MCF 10A (cell line): ENCODE data around the gene DGKG. TPM values are rescaled to one million over a fixed set of nuclear protein-coding genes. Genes with fewer than 3 reads are reported as not detected.

Experiments
- BruUV-seq: library from RNA; stranded (reverse); fragments of 400-500 nt; replicated peaks from 2 replicates; lab custom pipeline; 2021; lab: Mats Ljungman, UMichigan
- CTCF ChIA-PET: fragments of 300-600 bp; sonication (Branson Sonifier 250); formaldehyde crosslinking; extraction: SDS; loops from one replicate; lab custom pipeline; 2021; ENCODE audit warnings: antibody characterized with exemption, inconsistent platforms; lab: Yijun Ruan, JAX
- POLR2A ChIA-PET: fragments of 300-600, 350-650 bp; sonication (Branson Sonifier 250); formaldehyde crosslinking; extraction: SDS; loops from one replicate; lab custom pipeline; 2020; ENCODE audit warnings: antibody characterized with exemption, inconsistent platforms; lab: Yijun Ruan, JAX
- DNase-seq: peaks from one replicate; pipeline ENCODE4 v3.0.0-alpha.2; 2018; ENCODE audit not compliant: unreplicated experiment
- H3K27ac Mint-ChIP-seq: one replicate; pipeline ENCODE4 v1.8.0; 2022; ENCODE audit warnings: mild to moderate bottlenecking, low read depth, mixed read lengths; ENCODE audit not compliant: unreplicated experiment
- H3K27me3 Mint-ChIP-seq: one replicate; pipeline ENCODE4 v1.8.0; 2022; ENCODE audit warnings: mixed read lengths; ENCODE audit not compliant: insufficient read depth, unreplicated experiment
- H3K36me3 Mint-ChIP-seq: one replicate; pipeline ENCODE4 v1.8.0; 2022; ENCODE audit warnings: mild to moderate bottlenecking, moderate library complexity, mixed read lengths; ENCODE audit not compliant: insufficient read depth, unreplicated experiment
- H3K4me1 Mint-ChIP-seq: one replicate; pipeline ENCODE4 v1.8.0; 2022; ENCODE audit warnings: mixed read lengths; ENCODE audit not compliant: insufficient read depth, unreplicated experiment
- H3K4me3 Mint-ChIP-seq: one replicate; pipeline ENCODE4 v1.8.0; 2022; ENCODE audit warnings: mild to moderate bottlenecking, moderate library complexity, mixed read lengths; ENCODE audit not compliant: unreplicated experiment
- H3K9me3 Mint-ChIP-seq: one replicate; pipeline ENCODE4 v1.8.0; 2022; ENCODE audit warnings: mixed read lengths; ENCODE audit not compliant: unreplicated experiment
- intact Hi-C: fragments of 100-400 bp; cut with micrococcal nuclease; formaldehyde crosslinking; loops from 2 replicates; pipeline ENCODE4 v1.14.1; 2022
- total RNA-seq: library from RNA; stranded (reverse); gene quantifications from 2 replicates; pipeline ENCODE4 v1.2.3, GENCODE V29; 2022
- TF ChIP-seq, protein P1 (sequence below): fragments of 200-600 bp; IDR thresholded peaks from one replicate; pipeline ENCODE4 v1.8.0; 2022; ENCODE audit warnings: antibody characterized with exemption, mild to moderate bottlenecking; ENCODE audit not compliant: unreplicated experiment

DGKG gene
- total RNA-seq, 1 experiment from 2014 or later = not detected

- Mint-ChIP-seq H3K36me3 (no peaks in the 10 kb centered on the region), H3K4me3 (no peak overlapping the region), H3K27ac (no peak overlapping the region), H3K27me3 (peaks cover 14% of the 10 kb centered on the region), H3K9me3 (no peaks in the 10 kb centered on the region), H3K4me1 (peaks cover 14% of the 10 kb centered on the region)
- peak; percentile 14 for DNase-seq
- intact Hi-C loops = loop anchor here (5.0 kb wide), 1 partner anchor 1456 kb away; no protein-coding TSS in a partner anchor
- POLR2A ChIA-PET = interaction anchor here (1.2 kb wide), 1 partner anchor 284 kb away, joined by 5 read pairs; no protein-coding TSS in a partner anchor
- TF ChIP-seq, protein P1, sequence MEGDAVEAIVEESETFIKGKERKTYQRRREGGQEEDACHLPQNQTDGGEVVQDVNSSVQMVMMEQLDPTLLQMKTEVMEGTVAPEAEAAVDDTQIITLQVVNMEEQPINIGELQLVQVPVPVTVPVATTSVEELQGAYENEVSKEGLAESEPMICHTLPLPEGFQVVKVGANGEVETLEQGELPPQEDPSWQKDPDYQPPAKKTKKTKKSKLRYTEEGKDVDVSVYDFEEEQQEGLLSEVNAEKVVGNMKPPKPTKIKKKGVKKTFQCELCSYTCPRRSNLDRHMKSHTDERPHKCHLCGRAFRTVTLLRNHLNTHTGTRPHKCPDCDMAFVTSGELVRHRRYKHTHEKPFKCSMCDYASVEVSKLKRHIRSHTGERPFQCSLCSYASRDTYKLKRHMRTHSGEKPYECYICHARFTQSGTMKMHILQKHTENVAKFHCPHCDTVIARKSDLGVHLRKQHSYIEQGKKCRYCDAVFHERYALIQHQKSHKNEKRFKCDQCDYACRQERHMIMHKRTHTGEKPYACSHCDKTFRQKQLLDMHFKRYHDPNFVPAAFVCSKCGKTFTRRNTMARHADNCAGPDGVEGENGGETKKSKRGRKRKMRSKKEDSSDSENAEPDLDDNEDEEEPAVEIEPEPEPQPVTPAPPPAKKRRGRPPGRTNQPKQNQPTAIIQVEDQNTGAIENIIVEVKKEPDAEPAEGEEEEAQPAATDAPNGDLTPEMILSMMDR = peak; percentile 29
- no TSS peak for BruUV-seq
- CTCF ChIA-PET = interaction anchor here (0.7 to 5.7 kb wide), 3 partner anchors 30 to 285 kb away, joined by 3 to 107 read pairs (median 3); no protein-coding TSS in a partner anchor
Observed at GRCh38 chr3:186255703-186256331, 106.2 kb downstream of the DGKG start.

DNA sequence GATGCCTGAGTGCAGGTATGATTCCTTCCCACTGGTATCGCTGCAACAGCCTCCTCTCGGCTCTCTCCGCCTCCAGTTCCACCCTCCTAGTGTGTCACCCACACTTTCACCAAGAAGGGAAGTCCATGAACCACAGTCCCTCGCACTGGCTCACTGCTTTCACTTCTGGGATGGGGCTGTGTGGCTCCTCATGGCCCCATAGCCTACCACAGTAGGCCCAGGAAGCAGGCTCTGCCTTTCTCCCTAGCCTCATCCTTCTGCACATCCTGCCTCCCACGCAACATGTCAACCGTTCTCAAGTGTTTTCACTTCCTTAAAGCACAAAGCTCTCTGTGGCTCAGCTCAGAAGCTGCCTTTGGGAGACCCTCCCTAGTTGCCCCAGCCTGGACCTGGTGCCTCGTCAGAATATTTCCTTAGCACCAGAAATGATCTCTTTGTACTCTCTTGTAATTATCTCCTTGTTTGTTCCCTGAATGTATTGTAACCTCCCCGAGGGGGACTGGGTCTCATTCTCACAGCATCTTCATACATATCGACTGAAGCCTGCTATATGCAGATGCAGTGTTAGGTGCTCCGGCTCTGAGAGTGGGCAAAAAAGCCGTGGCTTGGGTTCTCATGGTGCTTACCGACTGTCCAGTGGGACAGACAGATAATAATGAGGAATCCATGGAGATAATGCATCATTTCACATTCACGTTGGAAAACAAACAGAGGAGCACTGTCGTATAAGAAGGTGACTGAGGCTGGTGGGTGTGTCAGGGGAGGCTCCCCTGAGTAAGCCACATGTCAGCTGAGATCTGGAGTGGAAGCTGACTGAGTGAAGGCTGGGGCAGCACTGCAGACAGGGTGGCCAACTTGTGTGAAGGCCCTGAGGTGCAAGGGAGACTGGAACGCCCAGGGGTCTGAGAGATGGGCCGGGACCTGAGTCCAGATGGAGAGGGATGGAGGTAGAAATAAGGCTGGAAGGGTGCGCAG lies 107.1 kb downstream of the DGKG start:
- H3K27me3 Mint-ChIP-seq = peaks cover 22% of the 10 kb centered on the region
- peaks cover 14% of the 10 kb centered on the region for H3K4me1 Mint-ChIP-seq
- ChIA-PET CTCF (interaction anchor here (1.1 to 5.7 kb wide), 3 partner anchors 29 to 286 kb away, joined by 3 to 107 read pairs (median 3); no protein-coding TSS in a partner anchor), POLR2A (interaction anchor here (1.2 kb wide), 1 partner anchor 285 kb away, joined by 5 read pairs; no protein-coding TSS in a partner anchor)
- H3K9me3 Mint-ChIP-seq = no peaks in the 10 kb centered on the region
- BruUV-seq = no TSS peak
- DNase-seq = no peak
- H3K36me3 Mint-ChIP-seq = peaks cover 2% of the 10 kb centered on the region
- intact Hi-C loops = loop anchor here (5.0 kb wide), 1 partner anchor 1457 kb away; no protein-coding TSS in a partner anchor
- no peak overlapping the region for H3K27ac Mint-ChIP-seq
- TF ChIP-seq, protein P1 = no peak
- H3K4me3 Mint-ChIP-seq = no peak overlapping the region

DNA sequence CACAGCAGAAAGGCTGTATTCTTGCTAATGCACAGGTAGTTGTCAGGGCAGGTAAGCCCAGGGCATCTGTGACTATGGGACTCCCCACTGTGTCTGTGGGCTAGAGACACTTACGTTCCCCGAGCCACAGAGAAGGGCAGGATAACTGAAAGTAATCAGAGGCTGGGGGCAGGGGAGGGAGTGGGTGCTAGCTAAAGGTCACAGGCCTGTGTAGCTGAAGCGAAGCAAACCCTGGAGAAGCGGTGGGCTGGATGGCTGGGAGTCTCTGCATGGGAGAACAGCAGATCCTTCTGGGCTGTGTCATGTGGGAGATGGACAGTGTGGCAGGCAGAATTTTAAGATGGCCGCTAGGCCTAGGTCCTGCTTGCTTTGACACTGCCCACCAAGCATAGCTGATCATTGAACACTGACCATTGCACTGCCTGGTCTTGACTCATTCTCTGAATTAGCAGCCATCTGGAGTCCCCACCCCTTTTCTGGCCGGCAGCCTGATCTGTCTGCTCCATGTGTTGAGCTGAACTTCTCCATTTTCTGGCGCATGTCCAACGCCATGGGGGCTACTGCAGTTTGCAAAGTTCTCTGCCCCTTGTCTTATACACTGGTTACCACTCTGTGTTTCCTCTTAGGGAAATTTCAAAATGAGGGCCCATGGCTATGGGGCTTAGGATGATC lies 110.0 kb downstream of the DGKG start:
- Mint-ChIP-seq H3K4me3 (no peak overlapping the region), H3K9me3 (no peaks in the 10 kb centered on the region), H3K27ac (no peak overlapping the region), H3K36me3 (peaks cover 6% of the 10 kb centered on the region), H3K27me3 (peaks cover 28% of the 10 kb centered on the region), H3K4me1 (peaks cover 9% of the 10 kb centered on the region)
- BruUV-seq = no TSS peak
- intact Hi-C loops = no loop called here
- DNase-seq = peak; percentile 20
- CTCF ChIA-PET = interaction anchor here (0.6 to 2.4 kb wide), 4 partner anchors 8 to 275 kb away, joined by 3 to 7 read pairs (median 4); no protein-coding TSS in a partner anchor
- POLR2A ChIA-PET = no interaction called here
- TF ChIP-seq, protein P1 = no peak
